ENCODE data around the gene CABCOCO1. TPM values are rescaled to one million over a fixed set of nuclear protein-coding genes. Genes with fewer than 3 reads are reported as not detected.

The CABCOCO1 gene
- total and polyA plus RNA-seq, 10 of the 15 experiments (the other 5 are each of a cell fraction or from before 2014, with no cell fraction given), result not detected

DNA sequence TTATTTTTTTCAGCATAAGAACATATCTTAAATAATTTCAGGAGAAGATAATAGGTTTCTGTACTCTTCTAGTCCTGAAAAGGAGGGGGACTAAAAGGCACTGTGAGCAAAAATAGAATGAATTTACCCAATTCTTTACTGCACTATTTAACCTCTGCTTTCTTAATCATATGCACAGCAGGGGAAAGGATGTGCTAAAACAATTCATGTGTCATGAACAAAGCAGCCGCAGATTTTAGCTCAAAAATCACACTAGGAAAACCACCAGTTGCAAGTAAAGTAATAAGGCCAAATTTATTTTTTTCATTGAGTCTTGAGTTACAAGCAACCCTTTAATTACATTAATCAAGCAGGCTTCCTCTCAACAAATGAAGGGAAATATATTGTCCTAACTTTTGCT, 80.1 kb downstream of the CABCOCO1 start (continued):
- TF ChIP-seq, protein P1, sequence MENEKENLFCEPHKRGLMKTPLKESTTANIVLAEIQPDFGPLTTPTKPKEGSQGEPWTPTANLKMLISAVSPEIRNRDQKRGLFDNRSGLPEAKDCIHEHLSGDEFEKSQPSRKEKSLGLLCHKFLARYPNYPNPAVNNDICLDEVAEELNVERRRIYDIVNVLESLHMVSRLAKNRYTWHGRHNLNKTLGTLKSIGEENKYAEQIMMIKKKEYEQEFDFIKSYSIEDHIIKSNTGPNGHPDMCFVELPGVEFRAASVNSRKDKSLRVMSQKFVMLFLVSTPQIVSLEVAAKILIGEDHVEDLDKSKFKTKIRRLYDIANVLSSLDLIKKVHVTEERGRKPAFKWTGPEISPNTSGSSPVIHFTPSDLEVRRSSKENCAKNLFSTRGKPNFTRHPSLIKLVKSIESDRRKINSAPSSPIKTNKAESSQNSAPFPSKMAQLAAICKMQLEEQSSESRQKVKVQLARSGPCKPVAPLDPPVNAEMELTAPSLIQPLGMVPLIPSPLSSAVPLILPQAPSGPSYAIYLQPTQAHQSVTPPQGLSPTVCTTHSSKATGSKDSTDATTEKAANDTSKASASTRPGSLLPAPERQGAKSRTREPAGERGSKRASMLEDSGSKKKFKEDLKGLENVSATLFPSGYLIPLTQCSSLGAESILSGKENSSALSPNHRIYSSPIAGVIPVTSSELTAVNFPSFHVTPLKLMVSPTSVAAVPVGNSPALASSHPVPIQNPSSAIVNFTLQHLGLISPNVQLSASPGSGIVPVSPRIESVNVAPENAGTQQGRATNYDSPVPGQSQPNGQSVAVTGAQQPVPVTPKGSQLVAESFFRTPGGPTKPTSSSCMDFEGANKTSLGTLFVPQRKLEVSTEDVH (IDR thresholded peaks at IDR 0.05; ENCODE audit: low read depth, partially characterized antibody), result no peak
- TF ChIP-seq BMI1 (IDR thresholded peaks at IDR 0.05; ENCODE audit: borderline replicate concordance) (no peak), TCF7 (IDR thresholded peaks at IDR 0.05; ENCODE audit: borderline replicate concordance) (no peak), BHLHE40 (IDR thresholded peaks at IDR 0.05; ENCODE audit: borderline replicate concordance in 1 of 2, low read depth in 2 of 2, low read length in 1 of 2) (no peak), ESRRA (IDR thresholded peaks at IDR 0.05; ENCODE audit: low read length) (no peak)
- TF ChIP-seq, protein P2, sequence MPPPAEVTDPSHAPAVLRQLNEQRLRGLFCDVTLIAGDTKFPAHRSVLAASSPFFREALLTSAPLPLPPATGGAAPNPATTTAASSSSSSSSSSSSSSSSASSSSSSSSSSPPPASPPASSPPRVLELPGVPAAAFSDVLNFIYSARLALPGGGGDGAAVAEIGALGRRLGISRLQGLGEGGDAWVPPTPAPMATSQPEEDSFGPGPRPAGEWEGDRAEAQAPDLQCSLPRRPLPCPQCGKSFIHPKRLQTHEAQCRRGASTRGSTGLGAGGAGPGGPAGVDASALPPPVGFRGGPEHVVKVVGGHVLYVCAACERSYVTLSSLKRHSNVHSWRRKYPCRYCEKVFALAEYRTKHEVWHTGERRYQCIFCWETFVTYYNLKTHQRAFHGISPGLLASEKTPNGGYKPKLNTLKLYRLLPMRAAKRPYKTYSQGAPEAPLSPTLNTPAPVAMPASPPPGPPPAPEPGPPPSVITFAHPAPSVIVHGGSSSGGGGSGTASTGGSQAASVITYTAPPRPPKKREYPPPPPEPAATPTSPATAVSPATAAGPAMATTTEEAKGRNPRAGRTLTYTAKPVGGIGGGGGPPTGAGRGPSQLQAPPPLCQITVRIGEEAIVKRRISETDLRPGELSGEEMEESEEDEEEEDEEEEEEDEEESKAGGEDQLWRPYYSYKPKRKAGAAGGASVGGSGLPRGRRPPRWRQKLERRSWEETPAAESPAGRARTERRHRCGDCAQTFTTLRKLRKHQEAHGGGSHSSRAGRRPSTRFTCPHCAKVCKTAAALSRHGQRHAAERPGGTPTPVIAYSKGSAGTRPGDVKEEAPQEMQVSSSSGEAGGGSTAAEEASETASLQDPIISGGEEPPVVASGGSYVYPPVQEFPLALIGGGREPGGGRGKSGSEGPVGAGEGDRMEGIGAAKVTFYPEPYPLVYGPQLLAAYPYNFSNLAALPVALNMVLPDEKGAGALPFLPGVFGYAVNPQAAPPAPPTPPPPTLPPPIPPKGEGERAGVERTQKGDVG (CRISPR knock-in tag; IDR thresholded peaks at IDR 0.05), result no peak
- TF ChIP-seq, protein P3, sequence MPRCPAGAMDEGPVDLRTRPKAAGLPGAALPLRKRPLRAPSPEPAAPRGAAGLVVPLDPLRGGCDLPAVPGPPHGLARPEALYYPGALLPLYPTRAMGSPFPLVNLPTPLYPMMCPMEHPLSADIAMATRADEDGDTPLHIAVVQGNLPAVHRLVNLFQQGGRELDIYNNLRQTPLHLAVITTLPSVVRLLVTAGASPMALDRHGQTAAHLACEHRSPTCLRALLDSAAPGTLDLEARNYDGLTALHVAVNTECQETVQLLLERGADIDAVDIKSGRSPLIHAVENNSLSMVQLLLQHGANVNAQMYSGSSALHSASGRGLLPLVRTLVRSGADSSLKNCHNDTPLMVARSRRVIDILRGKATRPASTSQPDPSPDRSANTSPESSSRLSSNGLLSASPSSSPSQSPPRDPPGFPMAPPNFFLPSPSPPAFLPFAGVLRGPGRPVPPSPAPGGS (IDR thresholded peaks at IDR 0.05; ENCODE audit: borderline replicate concordance, insufficient read depth, low read depth, low read length, poor library complexity, severe bottlenecking), result no peak
- TF ChIP-seq, protein P4, sequence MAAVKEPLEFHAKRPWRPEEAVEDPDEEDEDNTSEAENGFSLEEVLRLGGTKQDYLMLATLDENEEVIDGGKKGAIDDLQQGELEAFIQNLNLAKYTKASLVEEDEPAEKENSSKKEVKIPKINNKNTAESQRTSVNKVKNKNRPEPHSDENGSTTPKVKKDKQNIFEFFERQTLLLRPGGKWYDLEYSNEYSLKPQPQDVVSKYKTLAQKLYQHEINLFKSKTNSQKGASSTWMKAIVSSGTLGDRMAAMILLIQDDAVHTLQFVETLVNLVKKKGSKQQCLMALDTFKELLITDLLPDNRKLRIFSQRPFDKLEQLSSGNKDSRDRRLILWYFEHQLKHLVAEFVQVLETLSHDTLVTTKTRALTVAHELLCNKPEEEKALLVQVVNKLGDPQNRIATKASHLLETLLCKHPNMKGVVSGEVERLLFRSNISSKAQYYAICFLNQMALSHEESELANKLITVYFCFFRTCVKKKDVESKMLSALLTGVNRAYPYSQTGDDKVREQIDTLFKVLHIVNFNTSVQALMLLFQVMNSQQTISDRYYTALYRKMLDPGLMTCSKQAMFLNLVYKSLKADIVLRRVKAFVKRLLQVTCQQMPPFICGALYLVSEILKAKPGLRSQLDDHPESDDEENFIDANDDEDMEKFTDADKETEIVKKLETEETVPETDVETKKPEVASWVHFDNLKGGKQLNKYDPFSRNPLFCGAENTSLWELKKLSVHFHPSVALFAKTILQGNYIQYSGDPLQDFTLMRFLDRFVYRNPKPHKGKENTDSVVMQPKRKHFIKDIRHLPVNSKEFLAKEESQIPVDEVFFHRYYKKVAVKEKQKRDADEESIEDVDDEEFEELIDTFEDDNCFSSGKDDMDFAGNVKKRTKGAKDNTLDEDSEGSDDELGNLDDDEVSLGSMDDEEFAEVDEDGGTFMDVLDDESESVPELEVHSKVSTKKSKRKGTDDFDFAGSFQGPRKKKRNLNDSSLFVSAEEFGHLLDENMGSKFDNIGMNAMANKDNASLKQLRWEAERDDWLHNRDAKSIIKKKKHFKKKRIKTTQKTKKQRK (IDR thresholded peaks at IDR 0.05; ENCODE audit: low read depth, low read length), result no peak
